Activated B cell treated with CpG ODN at 0.5 μM for 24 hours (primary cell): ENCODE data around the gene TMEM8B. TPM values are rescaled to one million over a fixed set of nuclear protein-coding genes. Genes with fewer than 3 reads are reported as not detected.

Experiments used
- ATAC-seq: fragments of 200-7000 bp; cut with Tn5 transposase; one replicate; pipeline ENCODE4 v1.10.0; 2021; ENCODE audit warnings: low read depth, mild to moderate bottlenecking, moderate library complexity
- CTCF ChIA-PET: fragments of 350-600 bp; sonication (Branson Sonifier 250); formaldehyde crosslinking; loops from one replicate; lab custom pipeline; 2021; ENCODE audit warnings: antibody characterized with exemption; lab: Charles Lee
- POLR2A ChIA-PET: fragments of 350-600 bp; sonication (Branson Sonifier 250); formaldehyde crosslinking; loops from one replicate; lab custom pipeline; 2021; ENCODE audit warnings: antibody characterized with exemption; lab: Charles Lee
- DNase-seq: peaks from one replicate; pipeline ENCODE4 v3.0.0; 2022
- H3K27ac Mint-ChIP-seq: one replicate; pipeline ENCODE4 v1.8.0; 2020; ENCODE audit warnings: mixed read lengths
- H3K27me3 Mint-ChIP-seq: one replicate; pipeline ENCODE4 v1.8.0; 2021; ENCODE audit warnings: mixed read lengths
- H3K36me3 Mint-ChIP-seq: one replicate; pipeline ENCODE4 v1.8.0; 2021; ENCODE audit warnings: low read depth, mixed read lengths
- H3K4me1 Mint-ChIP-seq: one replicate; pipeline ENCODE4 v1.8.0; 2021; ENCODE audit warnings: mixed read lengths
- H3K4me3 Mint-ChIP-seq: one replicate; pipeline ENCODE4 v1.8.0; 2020; ENCODE audit warnings: mild to moderate bottlenecking, mixed read lengths
- H3K9me3 Mint-ChIP-seq: one replicate; pipeline ENCODE4 v1.8.0; 2020; ENCODE audit warnings: mixed read lengths
- CTCF ChIP-seq: fragments of 200-600 bp; IDR thresholded peaks from one replicate; pipeline ENCODE4 v1.8.0; 2022; ENCODE audit warnings: antibody characterized with exemption, mild to moderate bottlenecking
- intact Hi-C: fragments of 100-400 bp; cut with micrococcal nuclease; formaldehyde crosslinking; loops from one replicate; pipeline ENCODE4 v1.15.1; 2024
- total RNA-seq: library from RNA; stranded (reverse); gene quantifications from 2 replicates; pipeline ENCODE4 v1.2.3, GENCODE V29; 2022

TMEM8B gene
- total RNA-seq, 1 donor from 2014 or later = 8.0 TPM

- Mint-ChIP-seq H3K9me3 (no peaks in the 10 kb centered on the region), H3K27ac (no peak overlapping the region), H3K27me3 (no peaks in the 10 kb centered on the region), H3K4me1 (peaks cover 53% of the 10 kb centered on the region), H3K36me3 (no peaks in the 10 kb centered on the region), H3K4me3 (no peak overlapping the region)
- no peak for ATAC-seq
- no peak for DNase-seq
- TF ChIP-seq CTCF = no peak
- intact Hi-C loops = no loop called here
- ChIA-PET CTCF (interaction anchor here (0.8 to 6.0 kb wide), 4 partner anchors 14 to 1669 kb away, joined by 3 to 28 read pairs (median 8); no protein-coding TSS in a partner anchor), POLR2A (interaction anchor here (1.2 to 1.4 kb wide), 2 partner anchors 12 to 27 kb away, joined by 3 to 4 read pairs; partner anchors contain the start of genes FAM221B and HINT2)
Observed at GRCh38 chr9:35840881-35841644, 12.0 kb downstream of the TMEM8B start.

DNA sequence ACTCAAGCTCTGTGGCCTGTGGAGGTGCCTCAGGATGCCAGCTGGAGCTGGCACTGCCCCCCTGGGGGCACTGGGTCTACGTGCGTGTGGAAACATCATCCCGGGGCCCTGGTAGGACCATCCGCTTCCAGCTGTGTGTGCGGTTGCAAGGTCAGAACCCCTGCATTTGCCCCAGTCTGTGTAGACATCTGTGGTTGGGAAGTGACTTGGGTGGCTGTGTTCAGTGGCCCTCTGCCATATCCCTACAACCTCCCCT, 12.5 kb downstream of the TMEM8B start:
- no peak for TF ChIP-seq CTCF
- Mint-ChIP-seq H3K9me3 (no peaks in the 10 kb centered on the region), H3K36me3 (no peaks in the 10 kb centered on the region), H3K27me3 (no peaks in the 10 kb centered on the region), H3K27ac (no peak overlapping the region), H3K4me1 (peaks cover 56% of the 10 kb centered on the region), H3K4me3 (no peak overlapping the region)
- CTCF ChIA-PET = interaction anchor here (0.8 to 2.1 kb wide), 3 partner anchors 13 to 1670 kb away, joined by 3 to 10 read pairs (median 4); partner anchors contain the start of gene TMEM8B
- DNase-seq (no peak), ATAC-seq (no peak)
- POLR2A ChIA-PET = interaction anchor here (1.2 to 1.4 kb wide), 2 partner anchors 13 to 27 kb away, joined by 3 to 4 read pairs; partner anchors contain the start of genes FAM221B and HINT2
- intact Hi-C loops = no loop called here

DNA sequence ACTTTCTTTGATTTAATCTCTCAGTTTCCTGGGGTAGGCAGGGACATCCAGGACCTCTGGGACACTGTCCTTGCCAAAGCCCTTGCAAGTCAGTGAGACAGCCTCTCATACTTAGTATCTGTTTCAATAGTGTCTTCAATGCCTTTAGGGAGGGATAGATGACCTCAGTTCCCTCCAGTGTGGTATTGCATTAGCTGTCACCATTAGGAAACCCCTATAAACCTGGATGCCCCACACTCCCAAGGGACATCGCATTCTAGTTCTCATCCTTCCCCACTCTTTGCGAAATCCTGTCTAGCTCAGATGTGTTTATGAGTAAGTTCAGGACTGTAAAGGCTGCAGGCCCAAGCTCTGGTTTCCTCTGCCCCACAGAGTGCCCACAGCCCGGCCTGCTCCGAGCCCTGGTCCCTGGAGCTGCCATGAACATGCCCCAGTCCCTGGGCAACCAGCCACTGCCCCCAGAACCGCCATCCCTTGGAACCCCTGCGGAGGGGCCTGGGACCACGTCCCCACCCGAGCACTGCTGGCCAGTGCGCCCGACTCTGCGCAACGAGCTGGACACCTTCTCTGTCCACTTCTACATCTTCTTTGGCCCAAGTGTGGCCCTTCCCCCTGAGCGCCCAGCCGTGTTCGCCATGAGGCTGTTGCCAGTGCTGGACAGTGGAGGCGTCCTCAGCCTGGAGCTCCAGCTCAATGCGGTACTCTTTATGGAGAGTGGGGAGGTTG, 13.2 kb downstream of the TMEM8B start:
- Mint-ChIP-seq H3K27ac (no peak overlapping the region), H3K4me3 (no peak overlapping the region), H3K27me3 (no peaks in the 10 kb centered on the region), H3K9me3 (no peaks in the 10 kb centered on the region), H3K36me3 (no peaks in the 10 kb centered on the region), H3K4me1 (peaks cover 62% of the 10 kb centered on the region)
- ChIA-PET CTCF (interaction anchor here (0.8 to 2.1 kb wide), 4 partner anchors 8 to 1670 kb away, joined by 3 to 10 read pairs (median 4); partner anchors contain the start of gene TMEM8B), POLR2A (interaction anchor here (0.7 to 1.2 kb wide), 2 partner anchors 13 to 151 kb away, joined by 3 to 4 read pairs; partner anchors contain the start of gene FAM221B)
- no peak for ATAC-seq
- intact Hi-C loops = no loop called here
- no peak for DNase-seq
- TF ChIP-seq CTCF = no peak

DNA sequence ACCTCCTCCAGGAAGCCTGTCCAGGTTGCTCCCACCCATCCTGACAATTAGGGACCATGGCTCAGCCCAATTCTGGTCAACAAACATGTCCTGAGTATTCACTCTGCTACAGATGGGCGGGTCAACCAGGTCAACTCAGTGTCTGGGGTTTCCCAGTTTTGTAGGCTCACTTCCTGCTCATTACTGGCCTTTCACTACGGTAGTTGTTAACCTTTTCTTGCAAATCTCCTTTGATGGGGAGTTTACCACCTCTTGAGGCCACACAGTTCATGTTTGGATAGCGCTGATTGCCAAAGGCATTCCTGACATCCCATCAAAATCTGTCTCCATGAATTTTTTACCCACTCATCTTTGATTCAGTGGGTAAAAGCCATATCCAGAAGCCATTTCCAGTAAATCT, 13.8 kb downstream of the TMEM8B start:
- DNase-seq (no peak), ATAC-seq (peak; percentile 45)
- H3K36me3 Mint-ChIP-seq = no peaks in the 10 kb centered on the region
- intact Hi-C loops = no loop called here
- ChIA-PET CTCF (interaction anchor here (0.8 to 2.1 kb wide), 3 partner anchors 9 to 16 kb away, joined by 3 to 10 read pairs (median 4); partner anchors contain the start of gene TMEM8B), POLR2A (interaction anchor here (0.7 to 1.2 kb wide), 2 partner anchors 14 to 152 kb away, joined by 3 to 4 read pairs; partner anchors contain the start of gene FAM221B)
- H3K27ac Mint-ChIP-seq = no peak overlapping the region
- H3K4me3 Mint-ChIP-seq = no peak overlapping the region
- TF ChIP-seq CTCF = no peak
- no peaks in the 10 kb centered on the region for H3K9me3 Mint-ChIP-seq
- peaks cover 68% of the 10 kb centered on the region for H3K4me1 Mint-ChIP-seq
- H3K27me3 Mint-ChIP-seq = no peaks in the 10 kb centered on the region
